Inflammatory macrophage treated with lipopolysaccharide for 4 hours (primary cell): ENCODE data around the gene KIAA1549.

Experiments
- DNase-seq: peaks from one replicate; pipeline ENCODE4 v3.0.0-alpha.2; 2020

Gene KIAA1549

DNA sequence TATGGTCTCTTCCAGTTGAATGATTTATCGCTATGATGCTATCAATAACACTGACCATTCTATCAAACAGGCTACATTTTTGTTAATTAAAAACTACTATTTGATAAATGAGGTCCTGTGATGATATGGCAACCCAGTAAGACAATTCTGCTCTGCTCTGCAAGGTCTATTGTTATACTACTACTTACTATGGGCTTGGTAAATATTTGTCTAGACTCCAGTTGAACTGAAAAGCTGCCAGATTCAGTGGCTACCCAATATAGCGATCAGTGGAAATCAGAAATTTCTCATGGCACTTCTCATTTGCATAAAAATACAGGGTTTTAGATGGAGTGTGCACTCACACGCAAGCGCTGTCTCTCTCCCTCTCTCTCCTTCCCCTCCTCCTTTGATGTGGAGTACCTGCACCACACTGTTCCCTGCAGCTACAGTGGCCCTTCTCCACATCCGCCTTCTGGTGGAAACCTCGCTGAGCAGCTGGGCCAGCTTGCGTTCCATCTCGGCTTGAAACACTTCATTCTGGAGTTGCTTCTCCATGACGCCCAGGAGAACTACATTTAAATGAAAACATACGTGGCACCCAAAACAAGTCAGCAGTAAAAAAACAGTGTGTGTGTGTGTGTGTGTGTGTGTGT lies 77.9 kb downstream of the KIAA1549 start:
- DNase-seq, result no peak

GRCh38 chr7:138902161-138902560 lies 79.0 kb downstream of the KIAA1549 start:
- DNase-seq, result no peak

DNA sequence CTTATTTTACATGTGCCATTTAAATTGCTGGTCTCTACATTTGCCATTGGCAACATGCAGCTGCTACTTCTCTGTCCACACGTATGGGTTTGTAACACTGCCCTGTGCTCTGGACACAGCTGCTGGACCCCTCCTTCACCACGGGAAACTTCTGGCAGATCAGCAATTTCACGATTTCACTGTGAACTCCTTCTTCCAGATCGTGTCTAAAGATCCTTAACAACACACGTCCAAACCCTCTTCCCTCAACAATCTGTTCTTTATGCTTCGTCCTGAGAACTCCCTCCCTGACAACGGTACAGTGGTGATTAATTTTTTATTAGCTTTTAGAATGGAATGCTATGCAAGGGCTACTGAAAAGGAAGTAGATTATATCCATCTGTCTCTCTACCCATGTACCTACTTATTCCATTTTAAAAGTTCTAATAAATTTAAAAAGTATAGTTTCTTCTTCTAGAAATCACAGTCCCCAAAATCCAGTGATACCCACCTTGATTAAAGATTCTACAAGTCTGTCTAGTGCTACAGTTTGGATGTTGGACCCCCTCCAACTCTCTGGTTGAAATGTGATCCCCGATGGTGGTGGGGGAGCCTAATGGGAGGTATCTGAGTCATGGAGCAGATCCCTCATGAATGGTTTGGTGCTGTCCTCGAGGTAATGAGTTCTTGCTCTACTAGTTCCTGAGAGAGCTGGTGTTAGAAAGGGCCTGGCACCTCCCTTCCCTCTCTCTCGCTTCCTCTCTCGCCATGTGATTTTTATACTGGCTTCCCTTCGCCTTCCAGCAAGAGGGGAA lies 81.0 kb downstream of the KIAA1549 start:
- no peak for DNase-seq

GRCh38 chr7:138898802-138899201 lies 82.4 kb downstream of the KIAA1549 start:
- DNase-seq, result no peak

GRCh38 chr7:138898255-138898654 lies 82.9 kb downstream of the KIAA1549 start:
- no peak for DNase-seq

GRCh38 chr7:138895679-138896078 lies 85.5 kb downstream of the KIAA1549 start:
- DNase-seq, result no peak

DNA sequence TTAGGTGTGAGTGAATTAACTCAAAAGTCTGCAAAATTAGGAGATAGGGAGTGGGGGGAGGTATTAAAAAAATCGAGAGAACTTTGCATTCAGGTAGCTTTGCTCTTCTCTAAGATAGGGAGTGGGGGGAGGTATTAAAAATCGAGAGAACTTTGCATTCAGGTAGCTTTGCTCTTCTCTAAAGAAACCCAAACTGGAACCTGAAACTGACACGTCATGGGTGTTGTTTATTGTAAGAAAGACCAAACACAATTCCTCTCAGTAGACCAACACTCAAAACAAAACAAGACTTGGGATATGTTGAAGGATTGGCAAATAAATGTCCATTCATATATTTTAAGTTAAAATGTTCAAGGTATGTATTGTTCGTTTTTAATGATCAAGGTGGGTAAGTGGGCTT lies 87.9 kb downstream of the KIAA1549 start:
- DNase-seq, result no peak

GRCh38 chr7:138892812-138893211 lies 88.4 kb downstream of the KIAA1549 start:
- DNase-seq, result no peak

- DNase-seq, result no peak
These were observed 89.1 kb downstream of the KIAA1549 start for GRCh38 chr7:138892006-138892630.

DNA sequence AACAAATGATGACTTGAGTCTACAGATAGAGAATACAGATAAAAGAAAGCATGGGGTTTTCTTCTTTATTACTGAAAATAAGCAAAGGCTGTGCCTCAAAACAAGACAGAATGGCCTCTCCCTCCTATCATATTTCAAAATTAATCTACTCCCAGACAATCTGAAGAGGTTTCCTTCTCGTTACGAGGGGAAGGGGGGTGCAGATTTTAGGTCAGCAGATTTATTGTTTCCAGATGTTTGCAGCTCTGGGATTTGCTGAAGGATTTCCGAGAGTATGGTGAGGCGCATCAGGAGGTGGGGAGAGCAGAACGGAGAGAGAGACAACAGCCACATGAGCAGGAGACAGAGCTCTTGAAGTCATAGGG lies 89.8 kb downstream of the KIAA1549 start:
- DNase-seq, result no peak

DNA sequence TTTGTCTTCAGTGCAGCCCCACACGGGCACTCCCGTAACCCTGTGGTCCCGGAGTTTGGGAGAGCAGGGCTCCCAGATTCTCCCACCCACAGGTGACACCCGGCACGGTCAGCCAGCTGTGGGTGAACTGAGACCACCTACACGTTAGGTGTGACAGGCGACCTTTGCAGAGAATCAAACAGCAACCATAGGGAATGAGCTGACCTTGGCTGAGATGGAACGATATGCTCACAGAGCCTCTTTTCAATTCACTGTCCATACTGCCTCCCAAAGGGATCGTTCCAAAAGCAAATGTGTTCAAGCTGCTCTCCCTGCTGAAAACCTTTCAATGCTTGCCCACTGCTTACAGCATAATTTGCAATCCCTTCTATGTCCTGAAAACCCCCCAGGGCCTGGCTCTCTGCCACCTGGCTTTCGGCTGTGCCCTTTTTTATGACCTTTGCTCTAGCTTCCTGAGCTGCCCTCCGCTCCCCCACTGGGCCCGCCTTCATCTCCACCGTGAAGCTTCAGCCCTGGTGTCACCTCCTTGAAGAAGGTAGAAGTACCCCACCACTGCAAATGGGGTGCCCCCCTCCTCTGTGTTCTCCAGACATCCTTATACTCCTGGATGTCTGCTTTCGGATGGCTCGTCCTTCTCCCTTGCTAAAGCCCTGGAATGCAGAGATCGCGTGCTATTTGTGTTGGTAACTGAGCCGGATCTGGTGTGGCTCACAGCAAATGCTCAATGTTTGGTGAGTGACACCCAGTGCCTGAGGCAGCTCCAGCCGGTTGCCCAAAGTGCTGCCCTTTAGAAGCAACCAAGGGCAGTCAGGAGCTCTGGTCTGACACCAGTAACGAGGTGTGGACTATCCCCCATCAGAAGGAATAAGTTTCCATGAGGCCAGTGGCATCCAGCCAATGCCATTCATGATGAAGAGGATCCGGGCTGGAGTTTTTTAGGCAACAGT lies 90.4 kb downstream of the KIAA1549 start:
- DNase-seq, result no peak

- DNase-seq, result no peak
These were observed 91.3 kb downstream of the KIAA1549 start for GRCh38 chr7:138889582-138890498.

DNA sequence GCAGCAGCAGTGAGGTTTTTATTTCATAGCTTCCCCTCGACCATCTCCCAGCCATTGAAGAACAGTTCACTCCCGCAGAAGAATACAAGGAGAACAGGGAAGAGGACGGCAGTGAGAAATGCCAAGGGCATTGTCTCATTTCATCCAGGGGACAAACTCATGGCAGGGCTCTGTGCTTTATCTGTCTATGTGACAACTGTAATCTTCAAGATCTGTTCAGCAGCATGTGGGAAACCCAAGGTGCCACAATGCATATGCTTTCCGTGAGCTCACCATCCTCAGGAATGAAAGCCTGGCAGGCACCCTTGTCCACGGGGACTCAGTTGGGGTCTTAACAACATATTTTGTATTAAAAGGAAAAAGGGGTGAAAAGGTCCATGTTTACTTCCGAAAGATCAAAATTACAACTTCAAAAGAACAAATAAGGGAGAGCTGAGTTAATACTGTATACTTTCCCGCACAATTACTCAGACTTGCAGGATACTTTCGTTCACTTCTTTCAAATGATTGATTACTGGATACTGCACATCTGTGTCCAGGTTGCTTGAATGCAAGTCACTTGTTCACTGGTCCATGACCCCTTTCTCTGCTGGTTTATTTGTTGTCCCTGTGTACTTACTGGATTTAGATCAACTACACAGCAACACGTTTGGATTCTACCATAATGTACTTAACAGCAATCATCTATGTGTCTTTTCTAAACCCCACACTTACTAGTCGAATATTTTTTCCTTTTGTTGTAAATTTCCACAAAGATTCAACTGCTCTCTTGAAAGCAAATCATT lies 93.1 kb downstream of the KIAA1549 start:
- no peak for DNase-seq

GRCh38 chr7:138887085-138887710 lies 94.0 kb downstream of the KIAA1549 start:
- no peak for DNase-seq

DNA sequence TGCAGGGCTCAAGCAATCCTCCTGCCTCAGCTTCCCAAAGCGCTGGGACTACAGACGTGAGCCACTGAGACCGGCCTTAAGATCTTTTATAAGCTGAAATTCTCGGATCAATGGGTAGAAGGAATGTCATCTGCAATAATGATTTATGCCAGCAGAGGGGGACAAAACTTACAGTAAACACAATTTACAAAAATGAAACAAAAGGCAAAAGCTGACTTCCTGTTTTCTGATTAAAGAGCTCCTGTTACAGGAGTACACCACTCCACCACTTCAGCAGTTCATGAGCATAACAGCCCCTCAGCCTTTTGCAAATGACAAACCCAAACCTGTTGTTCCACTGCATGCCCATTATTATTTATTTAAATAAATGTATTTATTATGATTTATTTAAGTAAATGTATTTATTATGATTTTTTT lies 94.7 kb downstream of the KIAA1549 start:
- peak; percentile 86 for DNase-seq

DNA sequence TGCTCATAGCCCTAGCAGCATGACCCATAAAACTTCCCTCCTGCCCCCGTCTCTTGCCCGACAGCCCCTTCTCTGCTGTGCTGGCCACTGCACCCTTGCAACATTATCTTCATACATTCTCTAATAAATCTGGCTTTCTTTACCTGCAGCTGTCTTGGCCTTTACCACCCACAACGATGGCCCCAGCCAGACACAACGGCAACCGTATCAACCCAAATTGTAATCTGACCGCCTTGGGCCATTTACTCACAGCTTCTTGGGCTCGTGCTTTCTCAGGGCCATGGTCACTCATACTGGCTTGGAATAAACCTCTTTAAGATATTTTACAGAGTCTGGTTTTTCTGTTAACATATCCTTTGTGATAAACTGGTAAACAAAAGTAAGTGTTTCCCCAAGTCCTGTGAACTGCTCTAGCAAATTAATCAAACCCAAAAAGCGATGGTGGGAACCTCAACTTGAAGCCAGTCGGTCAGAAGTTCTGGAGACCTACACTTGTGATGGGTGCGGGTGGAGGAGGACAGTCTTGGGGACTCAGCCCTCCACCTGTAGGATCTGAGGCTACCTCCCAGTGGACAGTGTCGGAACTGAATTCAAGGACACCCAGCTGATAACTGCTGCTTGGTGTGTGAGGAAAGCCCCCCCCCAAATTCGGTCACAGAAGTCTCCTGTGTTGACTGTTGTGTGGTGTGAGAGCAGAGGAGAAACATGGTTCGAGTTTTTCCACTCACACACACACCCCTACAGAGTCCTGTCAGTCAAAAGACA lies 95.6 kb downstream of the KIAA1549 start:
- DNase-seq, result no peak

GRCh38 chr7:138882249-138882648 lies 98.9 kb downstream of the KIAA1549 start:
- DNase-seq, result no peak

- no peak for DNase-seq
These were observed 99.5 kb downstream of the KIAA1549 start for GRCh38 chr7:138881579-138882188.

GRCh38 chr7:138880881-138881578 lies 100.2 kb downstream of the KIAA1549 start:
- DNase-seq, result no peak
